ENCODE results near the gene ULBP2. TPM values are rescaled to one million over a fixed set of nuclear protein-coding genes. Genes with fewer than 3 reads are reported as not detected.

Gene ULBP2
- total RNA-seq, 1 experiment from 2014 or later = 4.9 TPM

DNA sequence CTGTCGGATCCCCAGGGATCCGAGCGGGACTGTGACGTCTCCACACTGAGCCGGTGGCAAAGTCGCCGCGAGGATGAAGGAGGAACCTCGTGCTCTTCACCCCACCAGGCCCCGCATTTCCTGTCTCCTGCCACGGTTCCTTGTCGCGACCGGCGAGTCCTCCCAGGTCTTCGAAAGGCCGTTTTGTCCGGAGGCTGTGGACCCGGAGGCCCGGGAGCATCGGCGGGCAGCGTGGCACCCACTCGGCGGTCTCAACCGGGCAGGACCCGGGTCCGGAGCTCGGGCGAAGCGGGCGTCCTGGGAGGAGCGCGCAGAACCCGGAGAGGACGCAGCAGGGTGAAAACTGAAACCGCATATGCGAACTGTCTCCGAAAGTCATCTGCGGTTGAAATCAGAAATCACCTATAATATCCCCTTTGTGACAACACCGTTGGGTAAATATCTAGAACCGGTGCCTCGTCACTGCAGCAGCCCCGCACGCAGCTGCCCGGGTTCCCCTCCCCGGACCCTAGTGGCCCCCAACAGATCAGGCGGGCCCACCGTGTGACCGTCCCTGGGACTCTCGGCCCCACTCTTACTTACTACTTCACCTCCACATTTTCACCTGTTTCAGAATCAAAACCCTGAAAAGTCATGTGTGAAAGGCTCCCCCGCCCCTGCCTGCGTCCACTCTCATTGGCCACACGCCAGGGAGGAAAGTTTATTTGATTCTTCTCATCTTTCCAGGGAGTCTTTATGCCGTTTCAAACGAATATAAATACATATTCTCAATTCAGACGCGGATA is 3.1 kb upstream of the ULBP2 start:
- Mint-ChIP-seq H3K9me3 (ENCODE audit: unreplicated experiment) (no peaks in the 10 kb centered on the region), H3K27ac (ENCODE audit: unreplicated experiment) (no peak overlapping the region), H3K27me3 (ENCODE audit: insufficient read depth, unreplicated experiment) (peaks cover 25% of the 10 kb centered on the region), H3K4me1 (ENCODE audit: low read depth, unreplicated experiment) (peaks cover 6% of the 10 kb centered on the region), H3K4me3 (ENCODE audit: unreplicated experiment) (peak overlapping the region; percentile 62), H3K36me3 (ENCODE audit: insufficient read depth, unreplicated experiment) (peaks cover 9% of the 10 kb centered on the region)
- TF ChIP-seq, protein P1, sequence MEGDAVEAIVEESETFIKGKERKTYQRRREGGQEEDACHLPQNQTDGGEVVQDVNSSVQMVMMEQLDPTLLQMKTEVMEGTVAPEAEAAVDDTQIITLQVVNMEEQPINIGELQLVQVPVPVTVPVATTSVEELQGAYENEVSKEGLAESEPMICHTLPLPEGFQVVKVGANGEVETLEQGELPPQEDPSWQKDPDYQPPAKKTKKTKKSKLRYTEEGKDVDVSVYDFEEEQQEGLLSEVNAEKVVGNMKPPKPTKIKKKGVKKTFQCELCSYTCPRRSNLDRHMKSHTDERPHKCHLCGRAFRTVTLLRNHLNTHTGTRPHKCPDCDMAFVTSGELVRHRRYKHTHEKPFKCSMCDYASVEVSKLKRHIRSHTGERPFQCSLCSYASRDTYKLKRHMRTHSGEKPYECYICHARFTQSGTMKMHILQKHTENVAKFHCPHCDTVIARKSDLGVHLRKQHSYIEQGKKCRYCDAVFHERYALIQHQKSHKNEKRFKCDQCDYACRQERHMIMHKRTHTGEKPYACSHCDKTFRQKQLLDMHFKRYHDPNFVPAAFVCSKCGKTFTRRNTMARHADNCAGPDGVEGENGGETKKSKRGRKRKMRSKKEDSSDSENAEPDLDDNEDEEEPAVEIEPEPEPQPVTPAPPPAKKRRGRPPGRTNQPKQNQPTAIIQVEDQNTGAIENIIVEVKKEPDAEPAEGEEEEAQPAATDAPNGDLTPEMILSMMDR (IDR thresholded peaks at IDR 0.05; ENCODE audit: insufficient read depth in 1 of 2, low read depth in 1 of 2, low read length in 1 of 2, severe bottlenecking in 1 of 2, unreplicated experiment in 1 of 2) = no peak
- POLR2A ChIA-PET = no interaction called here
- DNase-seq = no peak
- no peaks in the 10 kb centered on the region for H3K4me1 ChIP-seq
- no peaks in the 10 kb centered on the region for H3K36me3 ChIP-seq (ENCODE audit: control insufficient read depth, insufficient read depth, low read length)
- no peaks in the 10 kb centered on the region for H3K9me3 ChIP-seq
- H3K4me3 ChIP-seq (ENCODE audit: low read depth, low read length) = peak overlapping the region; percentile 39
- intact Hi-C loops (cut with micrococcal nuclease; ENCODE audit: unreplicated experiment) = loop anchor here (10.0 kb wide), 1 partner anchor 396 kb away; no protein-coding TSS in a partner anchor
- H3K27me3 ChIP-seq (replicated peaks; ENCODE audit: control insufficient read depth, insufficient read depth, low read length) = no peaks in the 10 kb centered on the region; the same call in none of the 2 replicates
- CTCF ChIA-PET = no interaction called here
- no TSS peak for BruUV-seq (replicated peaks)

DNA sequence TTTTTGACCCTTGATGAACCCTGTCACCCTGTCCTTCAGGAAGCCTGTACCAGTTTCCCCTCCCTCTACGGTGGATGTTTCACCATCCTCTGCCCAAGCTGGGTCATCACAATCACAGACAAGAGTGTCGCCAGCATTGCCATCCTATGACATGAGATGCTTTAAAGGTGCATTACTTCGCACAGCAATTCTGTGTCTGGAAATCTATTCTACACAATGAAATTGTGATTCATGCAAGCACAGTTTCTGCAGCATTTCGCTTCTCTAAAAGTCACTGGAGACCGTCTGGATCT is 2.5 kb upstream of the ULBP2 start:
- peaks cover 9% of the 10 kb centered on the region for H3K36me3 Mint-ChIP-seq (ENCODE audit: insufficient read depth, unreplicated experiment)
- H3K4me1 Mint-ChIP-seq (ENCODE audit: low read depth, unreplicated experiment) = peaks cover 6% of the 10 kb centered on the region
- Histone ChIP-seq H3K4me3 (ENCODE audit: low read depth, low read length) (no peak overlapping the region), H3K36me3 (ENCODE audit: control insufficient read depth, insufficient read depth, low read length) (no peaks in the 10 kb centered on the region), H3K9me3 (no peaks in the 10 kb centered on the region), H3K4me1 (no peaks in the 10 kb centered on the region), H3K27me3 (replicated peaks; ENCODE audit: control insufficient read depth, insufficient read depth, low read length) (no peaks in the 10 kb centered on the region; the same call in none of the 2 replicates)
- TF ChIP-seq, protein P1 (IDR thresholded peaks at IDR 0.05; ENCODE audit: insufficient read depth in 1 of 2, low read depth in 1 of 2, low read length in 1 of 2, severe bottlenecking in 1 of 2, unreplicated experiment in 1 of 2) = no peak
- H3K4me3 Mint-ChIP-seq (ENCODE audit: unreplicated experiment) = peak overlapping the region; percentile 62
- no TSS peak for BruUV-seq (replicated peaks)
- ChIA-PET CTCF (no interaction called here), POLR2A (no interaction called here)
- intact Hi-C loops (cut with micrococcal nuclease; ENCODE audit: unreplicated experiment) = loop anchor here (10.0 kb wide), 1 partner anchor 395 kb away; no protein-coding TSS in a partner anchor
- no peak for DNase-seq
- peaks cover 25% of the 10 kb centered on the region for H3K27me3 Mint-ChIP-seq (ENCODE audit: insufficient read depth, unreplicated experiment)
- no peak overlapping the region for H3K27ac Mint-ChIP-seq (ENCODE audit: unreplicated experiment)
- no peaks in the 10 kb centered on the region for H3K9me3 Mint-ChIP-seq (ENCODE audit: unreplicated experiment)

DNA sequence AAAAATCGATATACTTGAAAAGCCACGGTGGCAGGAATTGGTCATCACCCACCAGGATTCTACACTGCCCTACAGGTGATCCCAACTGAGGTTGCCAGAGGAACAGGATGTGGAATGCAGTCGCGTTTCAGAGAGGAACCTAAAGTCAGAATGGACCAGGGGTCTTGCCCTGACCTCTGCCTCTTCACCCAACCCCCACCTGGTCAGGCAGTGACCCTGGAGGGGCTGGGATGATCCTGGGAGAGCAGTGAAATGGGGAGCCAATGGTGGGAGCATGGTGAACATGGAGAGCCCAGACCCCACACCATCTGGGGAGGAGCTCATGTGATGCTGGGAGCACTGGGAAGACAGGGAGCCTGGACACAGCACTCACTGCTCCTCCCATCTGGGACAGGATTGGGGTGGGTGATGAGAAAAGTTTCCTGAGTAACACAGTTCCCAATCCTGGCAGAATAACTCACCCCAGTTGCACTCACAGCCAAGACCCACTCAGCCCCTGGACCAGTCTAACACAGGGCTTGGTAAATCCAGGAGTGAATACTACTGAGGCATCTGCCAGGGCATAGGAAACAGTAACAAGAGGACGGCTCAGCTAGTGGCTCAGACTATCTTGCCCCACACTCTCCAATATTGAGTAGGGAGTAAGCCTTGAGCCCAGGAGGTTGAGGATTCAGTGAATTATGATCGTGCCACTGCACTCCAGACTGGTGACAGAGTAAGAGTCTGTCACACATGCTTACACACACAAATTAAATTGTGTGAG is 1.7 kb upstream of the ULBP2 start:
- H3K27me3 Mint-ChIP-seq (ENCODE audit: insufficient read depth, unreplicated experiment) = peaks cover 21% of the 10 kb centered on the region
- no peaks in the 10 kb centered on the region for H3K9me3 Mint-ChIP-seq (ENCODE audit: unreplicated experiment)
- no peak overlapping the region for H3K4me3 ChIP-seq (ENCODE audit: low read depth, low read length)
- no peaks in the 10 kb centered on the region for H3K9me3 ChIP-seq
- CTCF ChIA-PET = no interaction called here
- DNase-seq = no peak
- POLR2A ChIA-PET = no interaction called here
- no peaks in the 10 kb centered on the region for H3K4me1 ChIP-seq
- TF ChIP-seq, protein P1 (IDR thresholded peaks at IDR 0.05; ENCODE audit: insufficient read depth in 1 of 2, low read depth in 1 of 2, low read length in 1 of 2, severe bottlenecking in 1 of 2, unreplicated experiment in 1 of 2) = no peak
- intact Hi-C loops (cut with micrococcal nuclease; ENCODE audit: unreplicated experiment) = loop anchor here (10.0 kb wide), 1 partner anchor 395 kb away; no protein-coding TSS in a partner anchor
- peak overlapping the region; percentile 31 for H3K4me3 Mint-ChIP-seq (ENCODE audit: unreplicated experiment)
- H3K36me3 Mint-ChIP-seq (ENCODE audit: insufficient read depth, unreplicated experiment) = peaks cover 9% of the 10 kb centered on the region
- H3K4me1 Mint-ChIP-seq (ENCODE audit: low read depth, unreplicated experiment) = peaks cover 6% of the 10 kb centered on the region
- BruUV-seq (replicated peaks) = no TSS peak
- H3K27ac Mint-ChIP-seq (ENCODE audit: unreplicated experiment) = no peak overlapping the region
- H3K27me3 ChIP-seq (replicated peaks; ENCODE audit: control insufficient read depth, insufficient read depth, low read length) = no peaks in the 10 kb centered on the region; the same call in 1 of the 2 replicates
- no peaks in the 10 kb centered on the region for H3K36me3 ChIP-seq (ENCODE audit: control insufficient read depth, insufficient read depth, low read length)

Measured in Caco-2 (cell line).